H1 (cell line): Measurements from ENCODE around the gene HTD2. TPM values are rescaled to one million over a fixed set of nuclear protein-coding genes. Genes with fewer than 3 reads are reported as not detected.
A peak's percentile ranks its signal among the peaks of the same experiment; 100 is the strongest.

ENCODE experiments used
- ASH2L ChIP-seq: fragments of 200-600, 300-600 bp; sonication (generic); IDR thresholded peaks from one replicate; pipeline ENCODE4 v1.7.1; 2017; ENCODE audit warnings: low read length
- BACH1 ChIP-seq: IDR thresholded peaks from 2 replicates; pipeline ENCODE4 v1.6.1; 2012; ENCODE audit warnings: low read length, improper control_type of control experiment
- CHD2 ChIP-seq: IDR thresholded peaks from 2 replicates; pipeline ENCODE4 v1.6.1; 2012; ENCODE audit warnings: low read length, improper control_type of control experiment
- CREB1 ChIP-seq: IDR thresholded peaks from 2 replicates; pipeline ENCODE4 v1.6.1; 2012; ENCODE audit warnings: inconsistent platforms
- EZH2 ChIP-seq: fragments of 200-600 bp; sonication (generic); IDR thresholded peaks from 2 replicates; pipeline ENCODE4 v1.7.1; 2012; ENCODE audit warnings: low read depth, mild to moderate bottlenecking, moderate library complexity, low read length, inconsistent platforms; ENCODE audit not compliant: severe bottlenecking
- KDM1A ChIP-seq: fragments of 200-600, 300-600 bp; sonication (generic); IDR thresholded peaks from 2 replicates; pipeline ENCODE4 v1.7.1; 2016; ENCODE audit warnings: mild to moderate bottlenecking, low read length, borderline replicate concordance
- KDM4A ChIP-seq: IDR thresholded peaks from one replicate; pipeline ENCODE4 v1.7.1; 2012; ENCODE audit warnings: low read depth, mild to moderate bottlenecking, moderate library complexity, low read length, inconsistent platforms; ENCODE audit not compliant: severe bottlenecking
- MAX ChIP-seq: IDR thresholded peaks from 2 replicates; pipeline ENCODE4 v1.6.1; 2012; ENCODE audit warnings: inconsistent platforms
- NANOG ChIP-seq: IDR thresholded peaks from 2 replicates; pipeline ENCODE4 v1.6.1; 2011; ENCODE audit warnings: low read length, low read depth, mild to moderate bottlenecking, inconsistent platforms; ENCODE audit not compliant: insufficient read depth, poor library complexity, severe bottlenecking
- NRF1 ChIP-seq: IDR thresholded peaks from 2 replicates; pipeline ENCODE4 v1.6.1; 2011; ENCODE audit warnings: mild to moderate bottlenecking, low read depth, low read length, improper control_type of control experiment
- POLR2AphosphoS5 ChIP-seq: IDR thresholded peaks from 2 replicates; pipeline ENCODE4 v1.6.1; 2011; ENCODE audit warnings: low read depth, low read length
- RFX5 ChIP-seq: IDR thresholded peaks from 2 replicates; pipeline ENCODE4 v1.6.1; 2011; ENCODE audit warnings: low read depth, low read length, improper control_type of control experiment, borderline replicate concordance
- RNF2 ChIP-seq: fragments of 200-900, 300-1000 bp; sonication (generic); IDR thresholded peaks from 2 replicates; pipeline ENCODE4 v1.7.1; 2016; ENCODE audit warnings: borderline replicate concordance, low read depth, mild to moderate bottlenecking, antibody characterized with exemption, low read length; ENCODE audit not compliant: poor library complexity, severe bottlenecking; ENCODE audit errors: missing control alignments
- SAP30 ChIP-seq: fragments of 300-600 bp; sonication (generic); IDR thresholded peaks from 2 replicates; pipeline ENCODE4 v1.7.1; 2012; ENCODE audit warnings: low read length, moderate library complexity, mild to moderate bottlenecking, inconsistent platforms; ENCODE audit not compliant: insufficient read depth, insufficient replicate concordance
- SUZ12 ChIP-seq: fragments of 200-600 bp; sonication (generic); IDR thresholded peaks from 2 replicates; pipeline ENCODE4 v1.6.1; 2012; ENCODE audit warnings: mild to moderate bottlenecking, inconsistent platforms, low read length, moderate library complexity, mixed read lengths
- ZNF274 ChIP-seq: IDR thresholded peaks from 2 replicates; pipeline ENCODE4 v1.7.0; 2012; ENCODE audit warnings: low read length, borderline replicate concordance; ENCODE audit errors: extremely low read depth
- polyA plus RNA-seq, 7 experiments: library from polyadenylated mRNA; depleted of rRNA in 3 of 7; stranded (reverse) in 5 of 7; unstranded in 2 of 7; fragments of >200 nt in 5 of 7; fragments of 200-250 nt in 2 of 7; gene quantifications; 1 replicate in 5 of 7; 2 replicates in 1 of 7; 4 replicates in 1 of 7; pipeline versions ENCODE4 v1.2.1 to v1.2.3, GENCODE V29; 2011 to 2013; ENCODE audit warnings: missing spikeins in 2 of 7, mixed read lengths in 2 of 7
- total RNA-seq: library from RNA; stranded (reverse); fragmentation: NEBNext Ultra II Directional; extraction: Animal tissue kit (Norgen Biotek cat#: 25700); gene quantifications from 2 replicates; pipeline ENCODE4 v1.2.1, GENCODE V29; 2021

HTD2 gene
- total and polyA plus RNA-seq, 2 of the 8 experiments (the other 6 are each of a cell fraction or from before 2014, with no cell fraction given), result 8.8 to 10.8 TPM

DNA sequence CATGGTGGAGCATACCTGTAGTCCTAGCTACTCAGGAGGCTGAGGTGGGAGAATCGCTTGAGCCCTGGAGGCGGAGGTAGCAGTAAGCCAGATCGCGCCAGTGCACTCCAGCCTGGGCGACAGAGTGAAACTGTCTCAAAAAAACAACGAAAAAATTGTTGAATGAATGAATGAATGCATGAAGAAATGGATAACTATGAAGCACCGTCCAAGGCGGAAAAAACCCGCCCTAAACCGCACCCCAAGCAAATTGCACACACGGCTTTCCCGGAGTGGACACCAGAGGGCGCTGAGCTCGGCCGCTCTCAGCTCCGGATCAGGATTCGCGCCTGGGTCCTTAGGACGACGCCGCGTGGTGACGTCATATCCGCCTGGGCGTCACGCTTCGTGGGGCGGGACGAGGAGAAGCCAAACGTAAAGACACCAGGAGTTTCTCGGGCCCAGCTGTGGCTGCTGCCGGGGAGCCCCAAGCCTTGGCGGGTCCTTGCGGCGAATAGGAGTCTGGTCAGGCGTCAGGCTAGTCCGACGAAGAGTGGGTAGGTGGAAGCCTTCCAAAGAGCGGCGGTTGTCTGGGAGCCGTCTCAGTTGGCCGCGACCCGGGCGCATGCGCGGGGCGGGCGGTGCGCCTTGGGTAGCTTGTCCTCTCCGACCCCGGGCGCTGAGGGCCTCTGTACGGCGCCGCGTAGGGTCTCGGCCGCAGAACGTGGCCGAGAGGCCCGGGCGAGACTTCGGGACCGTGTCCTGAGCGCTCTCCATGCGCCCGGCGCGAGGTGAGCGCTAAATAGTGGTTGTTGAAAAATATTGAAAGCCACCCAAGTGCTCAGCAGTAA, at the start of gene HTD2, which contains the start of gene RPP14 (continued):
- TF ChIP-seq SUZ12 (no peak), KDM1A (no peak), KDM4A (peak; percentile 88), POLR2AphosphoS5 (peak; percentile 83), NRF1 (peak; percentile 84), BACH1 (peak; percentile 32; the same call in 1 of the 2 replicates), ASH2L (peak; percentile 91), NANOG (no peak), CREB1 (peak; percentile 98), SAP30 (no peak), RFX5 (no peak), MAX (peak; percentile 33; the same call in 1 of the 2 replicates), ZNF274 (no peak), EZH2 (no peak), RNF2 (no peak), CHD2 (peak; percentile 37; the same call in 1 of the 2 replicates)
